Fibroblast of the aortic adventitia (primary cell): ENCODE results near the gene CLMP. TPM values are rescaled to one million over a fixed set of nuclear protein-coding genes. Genes with fewer than 3 reads are reported as not detected.

Experiments used
- DNase-seq: peaks from one replicate; pipeline ENCODE4 v3.0.0-alpha.2; 2010; ENCODE audit warnings: low read depth
- H3K4me3 ChIP-seq: 2 replicates; pipeline ENCODE4 v1.5.1; 2011; ENCODE audit warnings: low read depth, mild to moderate bottlenecking, control low read depth, low read length, moderate library complexity
- CTCF ChIP-seq: IDR thresholded peaks from 2 replicates; pipeline ENCODE4 v1.5.1; 2011; ENCODE audit warnings: mild to moderate bottlenecking, low read length, control low read depth, inconsistent platforms; ENCODE audit not compliant: insufficient read depth
- total RNA-seq: library from RNA; depleted of rRNA; stranded (reverse); fragments of >200 nt; gene quantifications from 2 replicates; pipeline ENCODE4 v1.2.3, GENCODE V29; 2012; ENCODE audit warnings: low replicate concordance

The CLMP gene
- total RNA-seq, 1 donor, result 235 TPM

GRCh38 chr11:123230346-123230745 is 35.3 kb upstream of the CLMP start:
- no peak for TF ChIP-seq CTCF
- H3K4me3 ChIP-seq, result no peak overlapping the region
- no peak for DNase-seq

- DNase-seq, result no peak
- H3K4me3 ChIP-seq, result no peak overlapping the region
- no peak for TF ChIP-seq CTCF
Measured at GRCh38 chr11:123228496-123229163, 33.6 kb upstream of the CLMP start.

- H3K4me3 ChIP-seq, result no peak overlapping the region
- TF ChIP-seq CTCF, result no peak
- DNase-seq, result no peak
Measured at GRCh38 chr11:123227763-123228495, 32.9 kb upstream of the CLMP start.

DNA sequence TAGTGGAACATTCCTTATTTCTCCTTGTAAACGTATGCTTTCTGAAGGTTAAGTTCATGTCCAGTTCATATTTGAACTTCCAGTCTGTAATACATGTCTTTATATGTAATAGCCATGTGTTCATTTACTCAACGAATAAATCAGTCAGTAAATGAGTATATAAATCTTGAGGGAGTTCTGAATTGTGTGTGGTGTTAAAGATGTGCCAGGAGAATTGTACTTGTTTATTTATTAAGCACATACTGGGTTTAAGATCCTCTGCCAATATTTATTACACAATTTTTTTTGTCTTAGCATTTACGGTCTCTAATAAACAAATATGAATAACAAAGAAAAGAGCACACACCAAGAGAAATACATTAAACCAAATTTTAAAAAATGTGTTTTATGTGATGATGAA is 26.5 kb upstream of the CLMP start:
- H3K4me3 ChIP-seq, result no peak overlapping the region
- TF ChIP-seq CTCF, result no peak
- DNase-seq, result no peak

DNA sequence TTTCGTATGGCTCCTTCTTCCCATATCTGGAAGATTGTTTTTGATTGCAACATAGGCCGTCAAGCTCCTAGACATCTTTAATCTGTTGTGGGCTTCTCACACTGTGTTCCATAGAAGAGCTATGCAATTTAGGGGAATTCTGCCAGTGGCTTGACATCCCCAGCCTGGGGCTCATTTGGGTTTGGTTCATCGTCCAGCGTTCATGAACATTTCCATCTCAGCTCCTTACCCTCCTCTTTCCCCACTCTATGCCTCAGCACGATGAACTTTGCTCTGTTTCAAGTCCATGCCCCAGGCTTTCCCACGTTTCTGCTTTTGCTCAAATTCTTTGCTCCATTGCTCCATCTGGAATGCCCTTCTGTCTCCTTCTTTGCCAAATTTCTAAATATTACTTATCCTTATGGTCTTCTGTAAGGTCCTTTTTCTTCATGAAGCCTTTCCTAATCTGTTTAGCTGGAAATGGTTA is 26.1 kb upstream of the CLMP start:
- no peak for TF ChIP-seq CTCF
- no peak overlapping the region for H3K4me3 ChIP-seq
- DNase-seq, result peak; percentile 40

DNA sequence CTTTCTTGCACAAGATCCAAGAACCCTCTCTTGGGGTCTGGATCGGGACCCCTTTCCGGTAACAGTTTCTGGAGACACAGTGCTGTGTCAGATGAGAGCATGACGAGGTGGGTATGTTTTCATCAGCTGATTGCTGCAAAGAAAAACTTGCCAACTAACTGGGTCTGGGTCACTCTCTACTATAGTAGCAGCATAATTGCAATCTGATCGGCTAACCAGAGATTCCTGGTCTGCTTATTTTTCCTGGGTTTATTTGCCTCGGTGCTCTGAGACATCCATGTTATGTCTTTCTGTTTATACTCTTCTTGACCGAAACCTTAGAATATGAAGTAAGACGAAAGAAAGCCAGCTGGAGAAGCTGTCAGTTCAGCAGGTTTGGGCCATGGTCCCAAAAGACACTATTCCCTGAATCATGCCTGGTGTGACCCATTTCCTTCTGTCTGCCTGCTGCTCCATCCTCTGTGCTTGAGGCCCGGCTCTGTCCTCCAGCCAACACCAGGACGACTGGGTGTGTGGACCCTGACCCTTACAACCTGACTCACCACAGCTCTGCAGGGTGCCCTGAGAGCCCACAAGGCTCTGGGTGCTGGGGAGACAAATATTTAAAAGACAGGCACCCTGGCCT is 24.1 kb upstream of the CLMP start:
- peak; percentile 47 for DNase-seq
- TF ChIP-seq CTCF, result no peak
- no peak overlapping the region for H3K4me3 ChIP-seq
